ENCODE data around the gene BCAN. TPM values are rescaled to one million over a fixed set of nuclear protein-coding genes. Genes with fewer than 3 reads are reported as not detected.
A peak's percentile ranks its signal among the peaks of the same experiment; 100 is the strongest.

The BCAN gene
- total RNA-seq, 2 experiments from 2014 or later, result not detected

DNA sequence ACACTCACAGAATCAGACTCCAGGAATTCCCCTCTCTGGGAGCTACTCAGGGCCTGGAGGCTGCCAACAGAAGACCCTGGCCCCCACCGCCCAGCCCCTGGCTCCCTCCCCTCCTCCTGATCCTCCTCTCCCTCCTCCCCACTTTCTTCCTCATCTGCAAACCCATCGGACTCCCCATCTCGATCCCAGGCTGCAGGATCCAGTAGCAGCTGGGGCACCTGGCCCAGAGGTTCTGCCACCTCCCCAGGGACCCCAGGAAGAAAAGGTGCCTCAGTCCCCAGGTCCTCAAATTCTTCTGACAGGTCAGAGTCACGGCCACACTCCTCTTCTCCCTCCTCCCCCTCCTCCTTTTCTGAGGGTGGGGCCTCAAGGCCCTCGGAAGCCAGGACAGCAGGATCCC, 27.9 kb downstream of the BCAN start:
- no peak overlapping the region for H3K4me3 Mint-ChIP-seq
- H3K9me3 Mint-ChIP-seq, result no peaks in the 10 kb centered on the region
- peaks cover 16% of the 10 kb centered on the region for H3K27me3 Mint-ChIP-seq
- no peak overlapping the region for H3K27ac Mint-ChIP-seq
- no peak for DNase-seq
- no peaks in the 10 kb centered on the region for H3K4me1 Mint-ChIP-seq
- no peaks in the 10 kb centered on the region for H3K36me3 Mint-ChIP-seq

DNA sequence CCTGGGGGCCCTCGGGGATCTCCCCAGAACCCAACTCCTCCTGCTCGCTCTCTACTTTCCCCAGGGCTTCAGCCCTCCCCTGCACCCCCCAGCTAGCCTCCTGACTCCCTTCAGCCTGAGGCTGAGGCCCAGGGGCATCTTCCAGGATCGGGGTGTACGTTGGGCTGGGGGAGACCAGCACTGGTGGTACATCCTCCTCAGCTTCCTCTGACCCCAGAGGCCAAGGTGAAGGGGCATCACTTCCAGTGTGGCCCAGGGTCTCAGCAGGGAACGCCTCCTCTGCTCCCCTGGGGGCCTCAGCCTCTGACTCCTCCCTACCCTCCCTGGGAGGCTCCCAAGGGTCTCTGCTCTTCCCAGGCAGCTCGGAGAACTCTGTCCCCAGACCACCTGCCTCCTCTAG, 28.4 kb downstream of the BCAN start:
- no peaks in the 10 kb centered on the region for H3K4me1 Mint-ChIP-seq
- peaks cover 21% of the 10 kb centered on the region for H3K27me3 Mint-ChIP-seq
- DNase-seq, result no peak
- no peak overlapping the region for H3K27ac Mint-ChIP-seq
- H3K9me3 Mint-ChIP-seq, result no peaks in the 10 kb centered on the region
- no peaks in the 10 kb centered on the region for H3K36me3 Mint-ChIP-seq
- H3K4me3 Mint-ChIP-seq, result no peak overlapping the region

DNA sequence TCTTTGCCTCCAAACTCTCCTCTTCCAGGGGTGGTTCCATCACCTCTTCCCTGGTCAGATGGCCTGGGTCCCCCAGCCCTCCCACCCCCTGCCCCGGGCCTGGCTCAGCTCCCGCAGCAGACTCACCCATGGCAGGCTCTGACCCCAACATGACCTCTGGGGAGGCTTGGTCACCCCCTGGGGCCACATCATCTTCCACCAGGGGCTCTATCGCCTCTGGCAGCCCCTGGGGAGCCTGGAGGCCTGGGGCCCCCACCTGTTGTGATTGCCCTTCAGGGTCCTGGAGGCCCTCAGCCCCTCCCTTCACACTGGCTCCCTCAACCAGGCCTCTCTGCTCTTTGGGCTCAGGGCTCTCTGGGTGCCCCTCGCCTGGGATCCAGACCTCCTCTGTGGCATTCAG, 28.9 kb downstream of the BCAN start:
- DNase-seq, result no peak
- peaks cover 26% of the 10 kb centered on the region for H3K27me3 Mint-ChIP-seq
- H3K36me3 Mint-ChIP-seq, result no peaks in the 10 kb centered on the region
- H3K4me1 Mint-ChIP-seq, result no peaks in the 10 kb centered on the region
- no peaks in the 10 kb centered on the region for H3K9me3 Mint-ChIP-seq
- H3K4me3 Mint-ChIP-seq, result no peak overlapping the region
- H3K27ac Mint-ChIP-seq, result no peak overlapping the region

DNA sequence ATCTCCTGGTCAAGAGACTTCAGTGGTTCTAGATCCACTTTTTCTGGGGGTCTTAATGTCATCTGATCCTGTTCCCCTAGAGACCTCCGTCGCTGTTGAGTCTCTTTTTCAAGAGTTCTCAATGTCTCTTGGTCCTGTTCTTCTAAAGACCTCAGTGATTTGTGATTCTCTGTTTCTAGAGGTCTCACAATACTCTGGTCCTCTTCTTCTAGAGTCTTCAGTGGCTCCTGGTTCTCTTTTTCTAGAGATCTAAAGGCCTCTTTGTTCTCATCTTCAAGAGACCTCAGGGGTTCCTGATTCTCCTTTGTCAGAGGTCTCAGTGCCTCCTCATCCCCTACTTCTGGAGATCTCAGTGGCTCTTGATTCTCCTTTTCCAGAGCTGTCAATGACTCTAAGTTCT, 29.9 kb downstream of the BCAN start:
- H3K27me3 Mint-ChIP-seq, result peaks cover 32% of the 10 kb centered on the region
- DNase-seq, result no peak
- H3K27ac Mint-ChIP-seq, result no peak overlapping the region
- no peaks in the 10 kb centered on the region for H3K9me3 Mint-ChIP-seq
- no peak overlapping the region for H3K4me3 Mint-ChIP-seq
- no peaks in the 10 kb centered on the region for H3K36me3 Mint-ChIP-seq
- H3K4me1 Mint-ChIP-seq, result no peaks in the 10 kb centered on the region

DNA sequence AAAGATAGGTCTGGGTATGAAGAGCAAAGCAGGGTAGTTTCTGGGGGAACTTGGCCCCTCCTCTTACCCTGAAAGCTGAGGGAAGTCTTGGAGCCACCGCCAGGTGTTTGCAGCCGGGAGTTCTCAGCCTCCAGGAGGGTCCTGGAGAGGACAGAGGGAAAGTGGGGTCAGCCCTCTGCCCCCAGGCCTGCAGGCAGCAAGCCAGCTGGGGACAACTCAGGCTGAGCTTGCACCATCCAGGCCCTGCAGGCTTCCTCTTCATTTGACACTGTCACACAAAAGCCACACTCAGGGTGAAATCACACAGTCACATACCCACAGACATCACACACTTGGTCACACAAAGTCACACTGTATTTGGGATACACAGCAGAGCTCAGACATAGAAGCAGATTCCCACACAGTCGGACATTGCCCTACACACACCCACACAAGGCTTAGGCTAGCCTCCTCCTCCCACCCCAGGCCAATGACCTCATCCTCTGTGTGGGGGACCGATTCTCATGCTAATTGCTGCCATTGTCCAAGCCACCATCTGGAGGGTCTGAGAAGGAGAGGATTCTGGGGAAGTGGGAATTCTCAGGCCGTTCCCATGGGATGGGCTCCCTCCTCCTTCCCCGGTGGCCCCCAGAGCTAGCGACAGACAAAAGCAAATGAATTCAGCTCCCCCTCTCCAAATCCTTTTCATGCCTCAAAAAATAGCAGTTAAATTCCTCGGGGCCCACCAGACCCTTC, 31.6 kb downstream of the BCAN start:
- Mint-ChIP-seq H3K9me3 (no peaks in the 10 kb centered on the region), H3K4me3 (no peak overlapping the region), H3K27ac (no peak overlapping the region), H3K4me1 (peaks cover 12% of the 10 kb centered on the region), H3K27me3 (peaks cover 50% of the 10 kb centered on the region), H3K36me3 (no peaks in the 10 kb centered on the region)
- no peak for DNase-seq

DNA sequence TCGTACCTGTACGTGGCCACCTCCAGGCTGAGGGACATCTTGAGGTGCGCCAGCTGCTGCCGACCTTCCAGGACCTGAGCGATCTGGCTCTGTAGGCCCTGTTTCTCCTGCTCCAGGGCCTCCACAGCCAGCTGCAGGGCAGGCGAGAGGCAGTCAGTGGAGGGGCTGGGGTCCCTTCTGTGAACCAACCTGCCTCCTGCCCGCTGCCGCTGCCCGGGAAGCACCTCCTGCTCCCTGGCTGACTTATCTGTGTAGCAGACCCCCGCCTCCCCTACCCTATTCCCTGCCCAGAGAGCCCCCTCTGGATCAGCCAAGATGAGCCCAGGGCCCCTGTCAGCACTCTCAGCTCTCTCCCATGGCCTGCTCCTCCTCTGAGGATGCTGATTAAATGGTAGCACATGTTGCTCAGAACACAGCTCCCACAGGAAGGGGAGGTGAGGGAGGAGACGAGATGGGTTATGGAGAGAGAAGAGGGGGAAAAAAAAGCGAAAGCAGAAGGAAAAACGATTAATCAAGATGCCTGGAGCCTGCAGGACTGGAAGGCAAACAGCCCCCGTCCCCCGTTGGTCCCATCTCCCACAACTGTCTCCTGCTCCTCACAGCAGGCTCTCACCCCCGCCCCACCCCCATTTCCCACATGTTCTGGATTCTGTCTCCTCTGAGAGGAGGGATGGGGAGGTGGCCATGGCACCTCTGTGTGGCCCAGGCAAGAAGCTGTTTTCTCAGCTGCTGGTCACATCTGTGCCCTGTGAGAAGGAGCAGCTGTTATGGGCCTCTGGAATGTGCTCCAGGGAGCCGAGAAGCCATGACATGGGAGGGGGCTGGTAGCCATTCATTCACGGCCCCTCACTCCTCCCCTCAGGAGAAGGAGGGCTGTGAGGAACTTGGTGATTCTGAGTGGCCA, 33.5 kb downstream of the BCAN start:
- no peak for DNase-seq
- Mint-ChIP-seq H3K4me3 (no peak overlapping the region), H3K4me1 (peaks cover 12% of the 10 kb centered on the region), H3K9me3 (no peaks in the 10 kb centered on the region), H3K36me3 (no peaks in the 10 kb centered on the region), H3K27ac (no peak overlapping the region), H3K27me3 (peaks cover 66% of the 10 kb centered on the region)

DNA sequence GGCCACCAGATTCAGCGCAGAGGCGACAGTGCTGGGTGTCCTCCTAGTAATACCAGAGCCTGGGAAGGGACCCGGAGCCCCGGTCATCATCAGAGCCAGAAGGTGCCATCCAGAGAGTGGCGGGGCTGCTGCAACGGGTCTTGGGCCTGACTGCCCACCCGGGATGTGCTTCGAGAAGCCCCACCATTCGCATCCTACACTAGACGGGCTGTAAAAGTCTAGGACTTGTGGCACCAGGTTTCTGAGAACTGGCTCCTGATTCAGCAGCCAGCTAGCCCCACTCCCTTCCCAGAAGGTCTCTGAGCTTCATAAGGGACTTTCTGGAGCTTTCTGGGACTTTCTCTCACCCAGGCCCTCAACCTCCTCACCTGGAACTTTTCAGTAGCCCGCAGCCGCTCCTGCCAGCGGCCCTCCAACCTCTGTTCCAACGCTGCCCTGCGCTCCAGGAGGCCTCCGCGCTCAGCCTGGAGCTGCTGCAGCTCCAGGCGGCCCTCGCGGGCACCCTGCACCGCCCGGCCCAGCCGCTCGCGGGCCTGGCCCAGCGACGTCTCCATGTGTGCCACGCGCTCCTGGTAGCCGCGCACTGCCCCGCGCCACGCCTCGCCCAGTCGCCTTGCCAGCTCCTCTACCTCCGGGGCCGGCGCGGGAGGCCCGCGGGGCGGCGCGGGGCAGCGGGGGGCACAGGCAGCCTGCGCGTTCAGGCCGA, 34.4 kb downstream of the BCAN start:
- no peaks in the 10 kb centered on the region for H3K9me3 Mint-ChIP-seq

DNA sequence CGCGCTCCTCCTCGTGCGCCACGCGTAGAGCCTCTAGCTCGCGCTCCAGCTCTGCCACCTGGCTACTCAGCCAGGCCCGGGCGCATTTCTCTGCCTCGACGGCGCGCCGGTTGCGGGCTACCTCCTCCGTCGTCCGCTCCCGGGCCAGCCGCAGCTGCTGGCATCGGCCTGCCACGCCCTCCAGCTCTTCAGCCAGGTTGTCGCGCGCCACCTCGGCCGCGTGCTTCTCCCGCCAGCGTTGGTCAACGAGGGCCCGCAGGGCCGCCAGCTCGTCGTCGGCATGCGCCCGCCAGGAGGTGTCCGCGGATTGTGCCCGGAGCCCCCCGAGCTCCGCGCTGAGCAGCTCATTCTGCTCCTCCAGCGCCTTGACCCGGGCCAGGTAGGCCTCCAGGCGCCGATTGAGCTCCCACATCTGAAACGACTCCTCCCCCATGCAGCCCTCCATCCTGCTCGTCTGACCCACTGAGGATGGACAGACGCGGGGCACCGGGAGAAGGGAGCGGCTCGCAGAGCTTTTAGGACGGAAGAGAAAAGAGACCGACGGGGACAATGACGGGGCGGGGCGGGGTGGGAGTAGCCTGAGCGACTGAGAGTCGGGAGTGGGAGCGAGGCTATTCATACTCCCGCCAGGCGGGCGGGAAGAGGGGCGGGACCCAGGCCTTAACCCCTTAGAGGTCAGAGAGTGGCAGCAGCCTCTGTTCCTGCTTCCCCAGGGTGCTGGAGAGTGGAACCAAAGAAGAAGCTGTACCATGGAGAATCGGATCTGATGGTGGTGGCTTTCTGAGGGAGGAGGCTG, 35.1 kb downstream of the BCAN start, which contains the start of gene NES:
NES (minus strand) TSS at position 588 of the 796 bp plus-strand sequence; CDS start at position 445, 143 bp downstream.
- Mint-ChIP-seq H3K27me3 (peaks cover 69% of the 10 kb centered on the region), H3K9me3 (no peaks in the 10 kb centered on the region), H3K27ac (no peak within 1 kb of the TSS), H3K4me1 (peaks cover 12% of the 10 kb centered on the region), H3K4me3 (no peak within 1 kb of the TSS), H3K36me3 (no peaks in the 10 kb centered on the region)
- no peak for DNase-seq

More for the DNA sequence above, 34.4 kb downstream of the BCAN start:
- Mint-ChIP-seq H3K27me3 (peaks cover 71% of the 10 kb centered on the region), H3K27ac (no peak overlapping the region), H3K36me3 (no peaks in the 10 kb centered on the region), H3K4me3 (no peak overlapping the region), H3K4me1 (peaks cover 12% of the 10 kb centered on the region)
- DNase-seq, result no peak

DNA sequence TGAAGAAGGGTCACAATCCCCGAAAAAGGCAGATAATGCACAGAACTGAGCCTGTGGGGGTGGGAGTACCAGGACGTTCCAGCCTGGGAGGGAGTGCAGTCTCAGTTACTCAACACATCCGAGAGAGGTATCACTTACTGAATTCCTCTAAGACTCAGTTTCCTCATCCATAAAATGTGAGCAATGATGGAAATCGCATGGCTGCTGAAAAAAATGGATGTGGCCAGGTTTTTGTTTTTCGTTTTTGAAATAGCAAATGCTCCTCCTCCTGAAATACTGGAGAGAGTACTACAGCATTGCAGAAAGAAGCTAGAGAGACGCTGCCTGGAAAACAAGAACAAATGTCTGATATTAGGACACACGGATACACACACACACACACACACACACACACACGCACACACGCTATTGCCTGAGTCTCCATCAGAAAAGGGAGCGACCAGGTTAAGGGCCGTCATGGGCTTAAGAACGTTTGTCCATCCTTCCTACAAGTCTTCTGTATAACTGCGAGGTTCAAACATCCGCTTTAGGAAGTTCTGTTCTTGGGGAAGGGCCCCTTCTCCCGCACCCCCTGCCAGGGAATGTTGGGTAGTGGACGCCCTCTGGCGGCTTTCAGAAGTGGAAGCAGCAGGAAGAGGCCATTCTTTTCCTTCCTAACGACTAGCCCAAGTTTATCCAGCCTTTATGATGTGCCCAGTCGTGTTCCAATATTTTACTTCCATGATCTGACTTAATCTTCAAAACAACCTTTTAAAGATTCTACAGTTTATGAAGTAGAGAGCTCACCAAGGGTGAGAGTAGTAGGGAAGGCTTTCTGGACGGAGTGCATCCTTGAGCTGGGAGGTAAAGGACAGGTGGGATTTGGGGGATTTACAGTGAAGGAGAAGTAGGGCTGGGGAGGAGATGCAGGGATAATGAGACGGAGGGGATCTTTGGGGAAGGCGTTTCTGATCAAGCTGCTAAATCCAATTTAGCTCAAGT, 36.0 kb downstream of the BCAN start:
- Mint-ChIP-seq H3K4me1 (peaks cover 12% of the 10 kb centered on the region), H3K27me3 (peaks cover 66% of the 10 kb centered on the region), H3K4me3 (no peak overlapping the region), H3K27ac (no peak overlapping the region), H3K36me3 (no peaks in the 10 kb centered on the region), H3K9me3 (no peaks in the 10 kb centered on the region)
- DNase-seq, result peak; percentile 29

DNA sequence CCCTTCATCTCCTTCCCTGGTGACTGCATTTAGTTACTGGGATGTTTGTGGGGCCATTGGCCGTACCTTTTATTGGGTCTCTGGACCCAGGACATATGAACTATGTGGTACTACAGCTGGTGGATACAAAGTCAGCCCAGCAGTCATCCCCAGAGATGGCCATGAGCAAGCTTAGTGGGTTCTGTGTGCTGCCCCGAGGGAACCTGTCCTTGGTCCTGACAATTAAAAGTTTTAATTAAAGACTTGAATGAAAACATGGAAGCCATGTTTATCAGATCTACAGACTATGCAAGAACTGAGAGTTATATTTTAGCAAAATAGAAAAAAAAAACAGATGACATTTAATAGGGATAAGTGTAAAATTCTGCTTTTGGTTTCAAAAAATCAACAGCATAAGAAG, 38.1 kb downstream of the BCAN start:
- peaks cover 62% of the 10 kb centered on the region for H3K27me3 Mint-ChIP-seq
- no peaks in the 10 kb centered on the region for H3K36me3 Mint-ChIP-seq
- H3K4me1 Mint-ChIP-seq, result peaks cover 26% of the 10 kb centered on the region
- H3K4me3 Mint-ChIP-seq, result no peak overlapping the region
- DNase-seq, result no peak
- H3K27ac Mint-ChIP-seq, result no peak overlapping the region
- H3K9me3 Mint-ChIP-seq, result no peaks in the 10 kb centered on the region

DNA sequence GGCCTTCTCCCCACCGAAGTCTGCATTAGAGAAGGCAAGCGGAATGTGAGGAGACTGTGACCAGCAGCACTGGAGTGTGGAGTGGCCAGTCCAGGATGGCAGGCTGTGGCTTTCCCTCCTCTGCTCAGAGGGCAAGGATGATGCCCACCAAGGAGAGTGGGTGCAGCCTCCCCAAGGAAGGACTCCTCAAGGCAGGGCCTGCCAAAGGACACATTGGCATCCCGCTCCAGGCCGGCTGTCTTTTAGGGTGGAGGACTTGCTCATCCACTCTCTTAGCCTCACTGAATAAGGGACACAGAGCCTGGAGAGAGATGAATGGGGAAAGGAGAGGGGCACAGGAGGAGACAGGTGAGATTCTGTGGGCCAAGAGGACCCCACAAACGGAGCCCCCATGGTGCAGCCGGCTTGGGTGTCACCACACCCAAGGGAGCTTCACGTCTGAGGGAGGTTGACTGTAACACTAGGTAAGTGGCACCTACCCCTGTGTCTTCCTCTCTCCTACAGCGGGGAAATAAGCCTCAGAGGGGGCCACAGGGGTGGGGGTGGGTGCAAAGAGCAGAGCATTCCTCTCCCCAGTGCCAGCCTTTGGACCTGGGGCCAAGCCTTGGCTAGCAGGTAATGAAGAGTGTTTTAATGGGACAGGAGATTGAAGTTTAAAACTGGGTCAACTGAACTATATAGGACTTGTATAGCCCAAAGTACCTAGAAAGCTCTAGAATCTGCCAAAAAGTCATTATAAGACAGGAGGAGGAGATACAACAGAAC, 39.5 kb downstream of the BCAN start:
- Mint-ChIP-seq H3K9me3 (no peaks in the 10 kb centered on the region), H3K4me1 (peaks cover 26% of the 10 kb centered on the region), H3K27me3 (peaks cover 51% of the 10 kb centered on the region)

DNA sequence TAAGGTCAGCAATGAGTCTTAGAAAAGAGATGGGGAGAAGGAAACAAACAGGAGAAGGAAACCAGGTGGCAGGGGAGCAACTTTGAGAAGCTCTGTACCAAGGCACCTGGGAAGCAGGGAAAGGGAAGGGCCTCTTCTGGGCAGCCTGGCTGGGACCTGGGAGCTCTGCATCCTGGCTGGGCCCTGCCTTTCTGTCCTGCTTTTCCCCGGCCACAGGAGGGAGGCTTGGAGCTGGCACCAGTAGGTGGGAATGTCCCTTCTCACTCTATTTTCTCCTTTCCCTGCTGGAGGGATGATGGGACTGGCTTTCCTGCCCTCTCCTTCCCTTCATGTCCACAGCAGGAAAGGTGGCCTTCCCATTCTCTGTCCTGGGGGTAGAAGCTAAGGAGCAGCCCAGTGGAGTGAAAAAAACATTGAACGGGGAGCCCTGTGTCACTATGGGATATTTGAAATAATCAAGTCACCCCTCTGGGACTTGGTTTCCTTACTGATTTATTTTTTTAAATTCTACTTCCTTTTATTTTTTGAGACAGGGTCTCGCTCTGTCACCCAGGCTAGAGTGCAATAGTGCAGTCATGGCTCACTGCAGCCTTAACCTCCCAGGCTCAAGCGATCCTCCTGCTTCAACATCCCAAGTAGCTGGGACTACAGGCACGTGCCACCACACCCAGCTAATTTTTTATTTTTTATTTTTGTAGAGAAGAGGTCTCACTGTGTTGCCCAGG, 40.4 kb downstream of the BCAN start:
- DNase-seq, result no peak
- peaks cover 26% of the 10 kb centered on the region for H3K4me1 Mint-ChIP-seq
- H3K36me3 Mint-ChIP-seq, result no peaks in the 10 kb centered on the region
- H3K9me3 Mint-ChIP-seq, result no peaks in the 10 kb centered on the region
- H3K27ac Mint-ChIP-seq, result no peak overlapping the region
- H3K4me3 Mint-ChIP-seq, result no peak overlapping the region
- peaks cover 45% of the 10 kb centered on the region for H3K27me3 Mint-ChIP-seq

More for the DNA sequence above, 39.5 kb downstream of the BCAN start:
- Mint-ChIP-seq H3K27ac (no peak overlapping the region), H3K4me3 (no peak overlapping the region), H3K36me3 (no peaks in the 10 kb centered on the region)
- no peak for DNase-seq

Measured in activated naive CD8-positive, alpha-beta T cell treated with anti-CD3 and anti-CD28 coated beads for 36 hours (primary cell).